Spleen (tissue), 13 donors: ENCODE results near the gene TEX261. TPM values are rescaled to one million over a fixed set of nuclear protein-coding genes. Genes with fewer than 3 reads are reported as not detected.
A peak's percentile ranks its signal among the peaks of the same experiment; 100 is the strongest.
"Not testable (repeated sequence)": the region's sequence is repeated elsewhere in the genome, so short reads cannot be mapped to it uniquely, and the experiment has no call there.

ENCODE experiments used
- DNase-seq: peaks from one replicate; pipeline ENCODE4 v3.0.0-alpha.2; 2020
- H3K27ac ChIP-seq, 8 donors: fragments of 200-600 bp; sonication (generic) in 7 of 8; 1 replicate in 4 of 8; 2 replicates in 4 of 8; pipeline versions ENCODE4 v1.5.0 to v1.8.0; 2016 to 2021; ENCODE audit warnings: inconsistent platforms in 4 of 8, mild to moderate bottlenecking in 4 of 8, moderate library complexity in 1 of 8
- H3K27me3 ChIP-seq, 7 donors: fragments of 200-600 bp; sonication (generic) in 6 of 7; replicated peaks in 1 of 7; 1 replicate in 4 of 7; 2 replicates in 3 of 7; pipeline versions ENCODE4 v1.5.0 to v1.8.0; 2016 to 2021; ENCODE audit warnings: inconsistent platforms in 3 of 7, mild to moderate bottlenecking in 1 of 7
- H3K36me3 ChIP-seq, 6 donors: fragments of 200-600 bp; sonication (generic) in 5 of 6; 1 replicate in 4 of 6; 2 replicates in 2 of 6; pipeline versions ENCODE4 v1.5.0 to v1.8.0; 2016 to 2021; ENCODE audit warnings: inconsistent platforms in 2 of 6
- H3K4me1 ChIP-seq, 6 donors: fragments of 200-600 bp; sonication (generic) in 5 of 6; 1 replicate in 3 of 6; 2 replicates in 3 of 6; pipeline versions ENCODE4 v1.5.0 to v1.8.0; 2016 to 2021; ENCODE audit warnings: inconsistent platforms in 3 of 6
- H3K4me3 ChIP-seq, 8 donors: fragments of 200-600 bp; sonication (generic) in 7 of 8; 1 replicate in 4 of 8; 2 replicates in 4 of 8; pipeline versions ENCODE4 v1.5.0 to v1.8.0; 2016 to 2021; ENCODE audit warnings: inconsistent platforms in 4 of 8, mild to moderate bottlenecking in 4 of 8, moderate library complexity in 2 of 8
- H3K9me3 ChIP-seq, 8 donors: fragments of 200-600 bp; sonication (generic) in 7 of 8; 1 replicate in 4 of 8; 2 replicates in 4 of 8; pipeline versions ENCODE4 v1.5.0 to v1.8.0; 2016 to 2021; ENCODE audit warnings: inconsistent platforms in 4 of 8
- CTCF ChIP-seq, 11 experiments: fragments of 200-600 bp in 7 of 11; fragments of 450-650 bp in 4 of 11; sonication (generic) in 4 of 11; IDR thresholded peaks in 8 of 11; conservative IDR thresholded peaks in 3 of 11; 1 replicate in 7 of 11; 2 replicates in 4 of 11; pipeline versions ENCODE4 v1.4.0 to v1.8.0; 2016 to 2021; ENCODE audit warnings: antibody characterized with exemption in 11 of 11, inconsistent platforms in 4 of 11, mild to moderate bottlenecking in 1 of 11
- POLR2A ChIP-seq, 3 donors: fragments of 450-650 bp; IDR thresholded peaks; one replicate each; pipeline ENCODE4 v1.5.1; 2017; ENCODE audit warnings: antibody characterized with exemption in 3 of 3, mild to moderate bottlenecking in 1 of 3
- POLR2AphosphoS5 ChIP-seq, 3 donors: sonication (generic); formaldehyde crosslinking; IDR thresholded peaks; one replicate each; pipeline ENCODE4 v1.5.1; 2017; ENCODE audit warnings: antibody characterized with exemption in 3 of 3
- WGBS, 5 donors: extraction: QIAGEN DNeasy Blood & Tissue Kit in 3 of 5; methylation state at CpG; one replicate each; pipeline versions ENCODE4 v1.1.5 to v1.1.7; 2013 to 2018; 5-methylcytosine and 5-hydroxymethylcytosine counted together
- intact Hi-C: fragments of 100-400 bp; cut with DNase I; formaldehyde crosslinking; loops from one replicate; pipeline ENCODE4 v1.15.0; 2023; ENCODE audit warnings: low total_unique reads
- long read RNA-seq, 2 donors: transcript quantifications; one replicate each; lab custom pipeline, GENCODE V29; 2026
- polyA plus RNA-seq, 3 donors: library from polyadenylated mRNA; stranded (reverse); fragments of 200-250 nt; gene quantifications; one replicate each; pipeline ENCODE4 v1.2.1, GENCODE V29; 2013
- total RNA-seq, 7 donors: library from RNA; depleted of rRNA in 3 of 7; stranded (reverse); fragments of >200 nt in 3 of 7; fragmentation: NEBNext Ultra II Directional in 4 of 7; extraction: Animal tissue kit (Norgen Biotek cat#: 25700) in 4 of 7; gene quantifications; one replicate each; pipeline versions ENCODE4 v1.1.0 to v1.2.1, GENCODE V29; 2016 to 2021
- donor health status: healthy with polysubstance abuse.
- donor health status: DM: no; HTN: no; CAD: no; lungs with moderate emphysema.
- donor health status: DM: no; HTN: no; CAD: no.
- donor health status: Bipolar disorder and iron deficiency.
- donor health status: healthy.
- donor health status: DM: no; HTN: no; CAD: no.
- donor health status: DM: yes; HTN: yes; CAD: no.

TEX261 gene
- 10 to 100 TPM; 28.6 to 55.7 (median 39.8) TPM for total RNA-seq
- 10 to 100 TPM in 2 of 3 donors, 1 to 10 TPM in 1; 8.7 to 21.7 (median 12.9) TPM for polyA plus RNA-seq
- long read RNA-seq, donor 1, transcript TEX261-201 (6 exons, 3,441 nt) = major isoform, 7 of 12 reads
- long read RNA-seq, donor 1, partial matches to known transcripts = 0 of 12 reads
- long read RNA-seq, donor 1, other reads (novel, unspliced or antisense) = 0 of 12 reads
- long read RNA-seq, donor 2, transcript TEX261-201 (6 exons, 3,441 nt) = major isoform, 13 of 15 reads
- long read RNA-seq, donor 2, partial matches to known transcripts = 0 of 15 reads
- long read RNA-seq, donor 2, other reads (novel, unspliced or antisense) = 0 of 15 reads

DNA sequence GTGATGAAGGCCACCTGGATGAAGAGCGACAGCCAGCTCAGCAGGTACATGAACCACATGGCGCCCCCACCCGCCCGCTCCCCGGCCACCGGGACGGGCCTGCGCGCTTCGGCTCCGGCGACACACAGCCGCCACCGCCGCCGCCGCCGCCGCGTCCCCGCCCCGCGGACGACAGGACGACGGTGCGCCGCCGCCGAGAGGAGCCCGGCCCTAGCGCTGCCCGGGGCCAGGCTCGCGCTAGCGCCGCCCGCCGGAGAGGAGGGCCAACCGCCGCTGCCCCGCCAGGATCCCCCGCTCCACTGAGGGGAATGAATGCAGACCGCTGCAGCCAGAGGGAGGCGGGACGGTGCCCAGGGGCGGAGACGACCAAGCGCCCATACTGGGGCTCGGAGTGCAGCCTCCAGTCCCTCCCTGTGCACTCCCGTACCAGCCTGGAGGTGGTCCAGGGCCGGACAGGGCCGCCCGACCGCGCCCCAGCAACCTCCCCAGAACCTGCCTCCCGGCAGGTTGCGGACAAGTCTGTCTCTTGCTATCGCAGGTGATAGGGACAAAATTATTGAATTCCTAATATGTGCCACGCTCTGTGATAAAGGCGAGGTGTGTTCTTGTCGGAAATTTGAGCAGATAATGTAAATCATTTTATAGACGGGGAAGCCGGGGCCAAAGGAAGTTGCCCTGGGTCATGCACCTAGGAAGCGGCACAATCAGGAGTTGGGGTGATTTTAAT, at the start of gene TEX261:
TEX261 (minus strand) TSS at position 175 of the 727 bp plus-strand sequence; CDS start at position 59, 116 bp downstream.
- H3K27ac ChIP-seq = peak within 1 kb of the TSS; percentile 81 to 93 (median 86)
- H3K9me3 ChIP-seq = no peaks in the 10 kb centered on the region
- H3K27me3 ChIP-seq = no peaks in the 10 kb centered on the region
- H3K36me3 ChIP-seq = peaks cover 0 to 29% (median 18%) of the 10 kb centered on the region in 6 donors
- TF ChIP-seq CTCF (IDR thresholded peaks at IDR 0.05 in 8 of 11, conservative IDR thresholded peaks at IDR 0.05 in 3 of 11) = peak in 10 of 11 experiments; percentile 47 to 90 (median 82)
- no peak for TF ChIP-seq POLR2A (IDR thresholded peaks at IDR 0.05)
- peak; percentile 63 to 79 (median 79) for TF ChIP-seq POLR2AphosphoS5 (IDR thresholded peaks at IDR 0.05)
- H3K4me3 ChIP-seq = peak within 1 kb of the TSS; percentile 69 to 99 (median 88)
- intact Hi-C loops = no loop called here
- peak; percentile 99 for DNase-seq
- WGBS, 5 donors = 0 to 1% (median 0%) methylated on average over 7 to 65 of the region's 65 CpGs
- H3K4me1 ChIP-seq = peaks cover 14 to 60% (median 37%) of the 10 kb centered on the region in 6 donors

- 77 to 86% (median 83%) methylated on average over 23 to 36 of the region's 36 CpGs for WGBS, 5 donors
- intact Hi-C loops = no loop called here
- H3K4me3 ChIP-seq = no peak overlapping the region
- H3K27me3 ChIP-seq = peaks cover 0 to 21% (median 0%) of the 10 kb centered on the region in 7 donors
- no peaks in the 10 kb centered on the region for H3K36me3 ChIP-seq
- no peak for DNase-seq
- TF ChIP-seq POLR2AphosphoS5 (IDR thresholded peaks at IDR 0.05) (no peak), POLR2A (IDR thresholded peaks at IDR 0.05) (no peak), CTCF (IDR thresholded peaks at IDR 0.05 in 8 of 11, conservative IDR thresholded peaks at IDR 0.05 in 3 of 11) (no peak)
- peaks cover 0 to 7% (median 0%) of the 10 kb centered on the region in 6 donors for H3K4me1 ChIP-seq
- no peak overlapping the region for H3K27ac ChIP-seq
- no peaks in the 10 kb centered on the region for H3K9me3 ChIP-seq
Measured at GRCh38 chr2:71043531-71044407, 49.1 kb upstream of the TEX261 start.

GRCh38 chr2:71042287-71042686, 47.6 kb upstream of the TEX261 start:
- no peak for DNase-seq
- Histone ChIP-seq H3K4me3 (no peak overlapping the region), H3K9me3 (no peaks in the 10 kb centered on the region), H3K27me3 (peaks cover 0 to 21% (median 0%) of the 10 kb centered on the region in 7 donors), H3K27ac (no peak overlapping the region), H3K4me1 (peaks cover 0 to 7% (median 0%) of the 10 kb centered on the region in 6 donors), H3K36me3 (no peaks in the 10 kb centered on the region)
- WGBS, 5 donors = 66 to 77% (median 73%) methylated on average over 4 of the region's 4 CpGs
- intact Hi-C loops = no loop called here
- TF ChIP-seq POLR2A (IDR thresholded peaks at IDR 0.05) (no peak), POLR2AphosphoS5 (IDR thresholded peaks at IDR 0.05) (no peak), CTCF (IDR thresholded peaks at IDR 0.05 in 8 of 11, conservative IDR thresholded peaks at IDR 0.05 in 3 of 11) (no peak)

DNA sequence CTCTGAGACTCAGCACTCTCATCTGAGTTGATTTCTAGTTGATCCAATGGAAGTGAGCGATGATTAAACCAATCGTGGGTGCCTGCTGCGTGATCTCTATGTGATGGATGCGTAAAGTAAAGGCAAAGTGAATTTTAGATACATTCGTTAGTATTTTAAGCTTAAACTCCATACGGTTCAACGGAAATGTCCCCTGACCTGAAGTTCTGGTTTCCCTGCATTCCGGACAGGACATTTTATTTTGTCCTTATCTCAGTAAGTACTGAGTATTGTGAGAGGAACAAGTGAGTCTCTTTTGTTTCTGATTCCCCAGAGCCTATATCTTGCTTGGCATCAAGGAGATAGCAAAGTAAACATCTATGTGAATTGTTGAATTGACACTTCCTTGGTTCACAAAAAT, 41.6 kb upstream of the TEX261 start:
- 86 to 90% (median 90%) methylated on average over 8 of the region's 8 CpGs for WGBS, 5 donors
- H3K4me1 ChIP-seq, intact Hi-C loops, H3K36me3 ChIP-seq, H3K9me3 ChIP-seq, H3K27me3 ChIP-seq, DNase-seq, H3K27ac ChIP-seq, H3K4me3 ChIP-seq: not testable (repeated sequence)
